Stimulated activated naive CD8-positive, alpha-beta T cell treated with anti-CD3 and anti-CD28 coated beads, Interleukin-15, Interleukin-2, amounts not matched to agents 100 ng/mL and 50 ng/mL, for 24 hours (primary cell): ENCODE measurements around the gene PGAP6.
"Not testable (repeated sequence)": the region's sequence is repeated elsewhere in the genome, so short reads cannot be mapped to it uniquely, and the experiment has no call there.

Experiments
- H3K27ac Mint-ChIP-seq: one replicate; pipeline ENCODE4 v1.8.0; 2021; ENCODE audit warnings: mild to moderate bottlenecking, mixed read lengths
- H3K27me3 Mint-ChIP-seq: one replicate; pipeline ENCODE4 v1.8.0; 2021; ENCODE audit warnings: mixed read lengths
- H3K36me3 Mint-ChIP-seq: one replicate; pipeline ENCODE4 v1.8.0; 2021; ENCODE audit warnings: low read depth, mixed read lengths
- H3K4me1 Mint-ChIP-seq: one replicate; pipeline ENCODE4 v1.8.0; 2021; ENCODE audit warnings: low read depth, mixed read lengths
- H3K4me3 Mint-ChIP-seq: one replicate; pipeline ENCODE4 v1.8.0; 2021; ENCODE audit warnings: mild to moderate bottlenecking, mixed read lengths
- H3K9me3 Mint-ChIP-seq: one replicate; pipeline ENCODE4 v1.8.0; 2021; ENCODE audit warnings: mixed read lengths

Gene PGAP6, protein sequence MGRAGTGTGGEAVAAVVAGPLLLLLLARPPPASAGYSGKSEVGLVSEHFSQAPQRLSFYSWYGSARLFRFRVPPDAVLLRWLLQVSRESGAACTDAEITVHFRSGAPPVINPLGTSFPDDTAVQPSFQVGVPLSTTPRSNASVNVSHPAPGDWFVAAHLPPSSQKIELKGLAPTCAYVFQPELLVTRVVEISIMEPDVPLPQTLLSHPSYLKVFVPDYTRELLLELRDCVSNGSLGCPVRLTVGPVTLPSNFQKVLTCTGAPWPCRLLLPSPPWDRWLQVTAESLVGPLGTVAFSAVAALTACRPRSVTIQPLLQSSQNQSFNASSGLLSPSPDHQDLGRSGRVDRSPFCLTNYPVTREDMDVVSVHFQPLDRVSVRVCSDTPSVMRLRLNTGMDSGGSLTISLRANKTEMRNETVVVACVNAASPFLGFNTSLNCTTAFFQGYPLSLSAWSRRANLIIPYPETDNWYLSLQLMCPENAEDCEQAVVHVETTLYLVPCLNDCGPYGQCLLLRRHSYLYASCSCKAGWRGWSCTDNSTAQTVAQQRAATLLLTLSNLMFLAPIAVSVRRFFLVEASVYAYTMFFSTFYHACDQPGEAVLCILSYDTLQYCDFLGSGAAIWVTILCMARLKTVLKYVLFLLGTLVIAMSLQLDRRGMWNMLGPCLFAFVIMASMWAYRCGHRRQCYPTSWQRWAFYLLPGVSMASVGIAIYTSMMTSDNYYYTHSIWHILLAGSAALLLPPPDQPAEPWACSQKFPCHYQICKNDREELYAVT

GRCh38 chr16:381789-382717, at the start of gene PGAP6:
Gene PGAP6, minus strand, starts transcription at chr16:381978. Its CDS starts 157 bp downstream, at chr16:381821.
- Mint-ChIP-seq H3K27me3 (peaks cover 3% of the 10 kb centered on the region), H3K36me3 (no peaks in the 10 kb centered on the region), H3K9me3 (no peaks in the 10 kb centered on the region), H3K4me1 (peaks cover 29% of the 10 kb centered on the region), H3K27ac (peak within 1 kb of the TSS; percentile 87), H3K4me3 (peak within 1 kb of the TSS; percentile 83)

DNA sequence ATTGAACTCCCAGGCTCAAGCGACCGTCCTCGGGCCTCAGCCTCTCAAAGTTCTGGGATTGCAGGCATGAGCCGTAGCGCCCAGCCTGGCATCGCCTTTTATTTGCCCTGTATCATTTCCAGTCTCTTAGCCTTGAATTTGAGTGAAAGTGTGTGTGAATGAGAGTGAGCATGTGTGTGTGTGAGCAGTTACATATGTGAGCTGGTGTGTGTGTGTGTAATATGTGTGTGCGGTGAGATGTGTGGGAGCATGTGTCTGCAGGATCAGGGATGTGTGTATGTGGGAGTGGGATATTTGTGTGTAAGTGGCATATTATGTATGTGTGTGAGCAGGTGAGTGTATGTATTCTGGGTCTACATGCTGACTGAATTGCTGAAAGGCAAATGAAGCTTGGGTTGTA, 49.1 kb upstream of the PGAP6 start:
- no peak overlapping the region for H3K27ac Mint-ChIP-seq
- no peaks in the 10 kb centered on the region for H3K9me3 Mint-ChIP-seq
- no peak overlapping the region for H3K4me3 Mint-ChIP-seq
- peaks cover 9% of the 10 kb centered on the region for H3K36me3 Mint-ChIP-seq
- peaks cover 20% of the 10 kb centered on the region for H3K4me1 Mint-ChIP-seq
- H3K27me3 Mint-ChIP-seq: no peaks in the 10 kb centered on the region

GRCh38 chr16:427250-427649, 45.5 kb upstream of the PGAP6 start:
- Mint-ChIP-seq H3K27me3 (peaks cover 12% of the 10 kb centered on the region), H3K4me1 (peaks cover 29% of the 10 kb centered on the region), H3K4me3 (peak overlapping the region; percentile 83), H3K9me3 (no peaks in the 10 kb centered on the region), H3K27ac (peak overlapping the region; percentile 58), H3K36me3 (peaks cover 4% of the 10 kb centered on the region)

- H3K27ac Mint-ChIP-seq: peak overlapping the region; percentile 58
- peaks cover 4% of the 10 kb centered on the region for H3K36me3 Mint-ChIP-seq
- peaks cover 12% of the 10 kb centered on the region for H3K27me3 Mint-ChIP-seq
- peak overlapping the region; percentile 83 for H3K4me3 Mint-ChIP-seq
- no peaks in the 10 kb centered on the region for H3K9me3 Mint-ChIP-seq
- peaks cover 29% of the 10 kb centered on the region for H3K4me1 Mint-ChIP-seq
Measured at GRCh38 chr16:426906-427249, 45.1 kb upstream of the PGAP6 start.

- Mint-ChIP-seq H3K27me3 (peaks cover 12% of the 10 kb centered on the region), H3K27ac (peak overlapping the region; percentile 58), H3K36me3 (peaks cover 4% of the 10 kb centered on the region), H3K4me1 (peaks cover 29% of the 10 kb centered on the region), H3K9me3 (no peaks in the 10 kb centered on the region), H3K4me3 (peak overlapping the region; percentile 83)
Measured at GRCh38 chr16:426115-426905, 44.5 kb upstream of the PGAP6 start.

DNA sequence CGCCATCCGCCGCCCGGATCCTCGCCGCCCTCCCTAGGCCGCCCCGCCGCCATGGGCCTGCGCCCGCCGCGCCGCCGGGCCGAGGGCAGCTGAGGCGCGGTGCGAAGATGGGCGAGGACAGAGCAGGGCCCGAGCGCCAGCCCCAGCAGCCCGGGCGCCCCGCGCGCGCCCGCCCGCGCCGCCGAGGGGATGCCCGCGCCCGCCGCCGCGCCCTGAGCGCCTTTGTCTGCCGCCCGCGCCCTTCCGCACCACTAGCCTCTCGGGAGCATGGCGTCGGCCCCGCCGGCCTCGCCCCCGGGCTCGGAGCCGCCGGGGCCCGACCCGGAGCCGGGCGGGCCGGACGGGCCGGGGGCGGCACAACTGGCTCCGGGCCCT, 43.9 kb upstream of the PGAP6 start:
- no peak overlapping the region for H3K27ac Mint-ChIP-seq
- peak overlapping the region; percentile 81 for H3K4me3 Mint-ChIP-seq
- H3K27me3 Mint-ChIP-seq: peaks cover 12% of the 10 kb centered on the region
- peaks cover 29% of the 10 kb centered on the region for H3K4me1 Mint-ChIP-seq
- no peaks in the 10 kb centered on the region for H3K9me3 Mint-ChIP-seq
- peaks cover under 1% of the 10 kb centered on the region for H3K36me3 Mint-ChIP-seq

- peak within 1 kb of the TSS; percentile 61 for H3K27ac Mint-ChIP-seq
- H3K27me3 Mint-ChIP-seq: peaks cover 12% of the 10 kb centered on the region
- H3K9me3 Mint-ChIP-seq: no peaks in the 10 kb centered on the region
- peaks cover 29% of the 10 kb centered on the region for H3K4me1 Mint-ChIP-seq
- H3K36me3 Mint-ChIP-seq: no peaks in the 10 kb centered on the region
- peak within 1 kb of the TSS; percentile 83 for H3K4me3 Mint-ChIP-seq
Measured at GRCh38 chr16:425082-425718, 43.4 kb upstream of the PGAP6 start, which contains the start of gene RAB11FIP3. Gene RAB11FIP3, plus strand, starts transcription at chr16:425649. Its CDS starts 358 bp downstream, at chr16:426007.

DNA sequence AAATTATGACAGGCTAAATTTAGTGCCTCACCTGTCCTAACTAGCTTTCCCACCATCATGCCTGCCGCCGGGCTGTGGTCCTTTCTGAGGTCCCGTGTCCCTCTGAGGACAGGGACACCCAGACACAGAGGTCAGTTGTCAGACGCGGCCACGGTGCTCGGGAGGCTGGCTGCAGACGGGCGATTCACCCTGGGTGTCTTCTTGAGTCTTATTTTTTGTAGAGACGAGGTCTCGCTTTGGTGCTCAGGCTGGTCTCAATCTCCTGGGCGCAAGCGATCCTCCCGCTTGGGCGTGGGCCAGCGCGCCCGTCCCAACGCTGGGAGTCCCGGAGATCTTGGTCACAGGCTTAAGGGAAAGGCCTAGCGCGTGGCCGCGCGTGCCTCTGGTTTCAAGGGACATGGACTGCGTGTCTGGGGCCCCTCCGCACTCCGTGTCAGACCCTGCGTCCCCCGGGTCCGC, 42.9 kb upstream of the PGAP6 start:
- H3K36me3 Mint-ChIP-seq: no peaks in the 10 kb centered on the region
- peak overlapping the region; percentile 81 for H3K4me3 Mint-ChIP-seq
- H3K27ac Mint-ChIP-seq: no peak overlapping the region
- H3K27me3 Mint-ChIP-seq: peaks cover 12% of the 10 kb centered on the region
- no peaks in the 10 kb centered on the region for H3K9me3 Mint-ChIP-seq
- peaks cover 29% of the 10 kb centered on the region for H3K4me1 Mint-ChIP-seq

GRCh38 chr16:424033-424622, 42.4 kb upstream of the PGAP6 start:
- Mint-ChIP-seq H3K9me3 (no peaks in the 10 kb centered on the region), H3K4me3 (peak overlapping the region; percentile 81), H3K4me1 (peaks cover 29% of the 10 kb centered on the region), H3K27me3 (peaks cover 12% of the 10 kb centered on the region), H3K27ac (no peak overlapping the region), H3K36me3 (no peaks in the 10 kb centered on the region)

DNA sequence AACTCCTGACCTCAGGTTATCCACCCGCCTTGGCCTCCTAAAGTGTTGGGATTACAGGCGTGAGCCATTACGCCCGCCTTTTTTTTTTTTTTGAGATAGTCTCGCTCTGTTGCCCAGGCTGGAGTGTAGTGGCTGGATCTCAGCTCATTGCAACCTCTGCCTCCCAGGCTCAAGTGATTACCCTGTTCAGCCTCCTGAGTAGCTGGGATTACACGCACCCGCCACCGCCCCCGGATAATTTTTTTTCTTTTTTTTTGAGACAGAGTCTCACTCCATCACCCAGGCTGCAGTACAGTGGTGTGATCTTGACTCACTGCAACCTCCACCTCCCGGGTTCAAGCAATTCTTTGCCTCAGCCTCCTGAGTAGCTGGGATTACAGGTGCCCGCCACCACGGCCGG, 40.4 kb upstream of the PGAP6 start:
- H3K36me3 Mint-ChIP-seq, H3K4me3 Mint-ChIP-seq, H3K27ac Mint-ChIP-seq, H3K9me3 Mint-ChIP-seq: not testable (repeated sequence)
- H3K4me1 Mint-ChIP-seq: peaks cover 14% of the 10 kb centered on the region
- peaks cover 12% of the 10 kb centered on the region for H3K27me3 Mint-ChIP-seq

DNA sequence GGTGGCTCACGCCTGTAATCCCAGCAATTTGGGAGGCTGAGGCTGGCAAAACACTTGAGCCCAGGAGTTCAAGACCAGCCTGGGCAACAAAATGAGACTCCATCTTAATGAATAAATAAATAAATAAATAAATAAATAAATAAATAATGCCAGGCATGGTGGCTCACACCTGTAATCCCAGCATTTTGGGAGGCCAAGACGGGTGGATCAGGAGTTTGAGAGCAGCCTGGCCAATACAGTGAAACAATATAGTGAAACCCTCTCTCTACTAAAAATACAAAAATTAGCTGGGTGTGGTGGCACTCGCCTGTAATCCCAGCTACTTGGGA, 33.4 kb upstream of the PGAP6 start:
- H3K36me3 Mint-ChIP-seq, H3K4me1 Mint-ChIP-seq, H3K9me3 Mint-ChIP-seq, H3K27ac Mint-ChIP-seq, H3K27me3 Mint-ChIP-seq, H3K4me3 Mint-ChIP-seq: not testable (repeated sequence)

GRCh38 chr16:414395-415169, 32.8 kb upstream of the PGAP6 start:
- Mint-ChIP-seq H3K36me3 (no peaks in the 10 kb centered on the region), H3K9me3 (no peaks in the 10 kb centered on the region), H3K4me1 (no peaks in the 10 kb centered on the region), H3K27me3 (no peaks in the 10 kb centered on the region), H3K27ac (no peak overlapping the region), H3K4me3 (no peak overlapping the region)
